Lower lobe of right lung (tissue), 2 donors: Measurements from ENCODE around the gene TYK2. TPM values are rescaled to one million over a fixed set of nuclear protein-coding genes. Genes with fewer than 3 reads are reported as not detected.

ENCODE experiments used
- ATAC-seq, 2 donors: fragments of 200-7000 bp; cut with Tn5 transposase; one replicate each; pipeline ENCODE4 v1.9.1; 2020 to 2022; ENCODE audit warnings: mild to moderate bottlenecking in 2 of 2, moderate library complexity in 2 of 2
- DNase-seq: peaks from one replicate; pipeline ENCODE4 v3.0.0-alpha.2; 2020
- H3K27ac ChIP-seq: fragments of 200-600 bp; one replicate; pipeline ENCODE4 v1.8.0; 2022
- H3K27me3 ChIP-seq: fragments of 200-600 bp; one replicate; pipeline ENCODE4 v1.8.0; 2022; ENCODE audit warnings: low read depth
- H3K36me3 ChIP-seq: fragments of 200-600 bp; one replicate; pipeline ENCODE4 v1.8.0; 2022; ENCODE audit warnings: mild to moderate bottlenecking
- H3K4me1 ChIP-seq: fragments of 200-600 bp; one replicate; pipeline ENCODE4 v1.8.0; 2022
- H3K4me3 ChIP-seq: fragments of 200-600 bp; one replicate; pipeline ENCODE4 v1.8.0; 2022; ENCODE audit warnings: mild to moderate bottlenecking
- H3K9me3 ChIP-seq: fragments of 200-600 bp; one replicate; pipeline ENCODE4 v1.8.0; 2022
- CTCF ChIP-seq: fragments of 200-600 bp; IDR thresholded peaks from one replicate; pipeline ENCODE4 v1.8.0; 2022; ENCODE audit warnings: antibody characterized with exemption, mild to moderate bottlenecking
- intact Hi-C: fragments of 100-400 bp; cut with DNase I; formaldehyde crosslinking; loops from one replicate; pipeline ENCODE4 v1.11.0; 2022
- total RNA-seq: library from RNA; stranded (reverse); fragmentation: NEBNext Ultra II Directional; extraction: Animal tissue kit (Norgen Biotek cat#: 25700); gene quantifications from one replicate; pipeline ENCODE4 v1.2.1, GENCODE V29; 2021
- donor health status: DM: no; HTN: yes; CAD: no; lungs with severe emphysema.

TYK2 gene
- total RNA-seq, 1 donor from 2014 or later, result 164 TPM

GRCh38 chr19:10353793-10354391 is 26.5 kb downstream of the TYK2 start:
- Histone ChIP-seq H3K36me3 (peaks cover 94% of the 10 kb centered on the region), H3K9me3 (no peaks in the 10 kb centered on the region), H3K4me1 (no peaks in the 10 kb centered on the region), H3K27ac (no peak overlapping the region), H3K27me3 (no peaks in the 10 kb centered on the region), H3K4me3 (no peak overlapping the region)
- ATAC-seq (peak; percentile 25 to 51), DNase-seq (no peak)
- no peak for TF ChIP-seq CTCF
- intact Hi-C loops, result no loop called here

GRCh38 chr19:10352764-10353671 is 27.4 kb downstream of the TYK2 start:
- Histone ChIP-seq H3K4me1 (no peaks in the 10 kb centered on the region), H3K27me3 (no peaks in the 10 kb centered on the region), H3K4me3 (no peak overlapping the region), H3K9me3 (no peaks in the 10 kb centered on the region), H3K36me3 (peaks cover 86% of the 10 kb centered on the region), H3K27ac (no peak overlapping the region)
- DNase-seq (no peak), ATAC-seq (peak; percentile 30 to 31)
- no peak for TF ChIP-seq CTCF
- intact Hi-C loops, result no loop called here

- ATAC-seq, result peak; percentile 92 to 93
- no peak for TF ChIP-seq CTCF
- H3K4me3 ChIP-seq, result no peak overlapping the region
- no peaks in the 10 kb centered on the region for H3K27me3 ChIP-seq
- peak overlapping the region; percentile 59 for H3K27ac ChIP-seq
- H3K36me3 ChIP-seq, result peaks cover 22% of the 10 kb centered on the region
- H3K4me1 ChIP-seq, result peaks cover 4% of the 10 kb centered on the region
- intact Hi-C loops, result no loop called here
- DNase-seq, result peak; percentile 84
- no peaks in the 10 kb centered on the region for H3K9me3 ChIP-seq
These were observed 33.9 kb downstream of the TYK2 start for GRCh38 chr19:10346509-10346908.

GRCh38 chr19:10344780-10345179 is 35.6 kb downstream of the TYK2 start:
- no peak for ATAC-seq
- no peak for TF ChIP-seq CTCF
- H3K27me3 ChIP-seq, result no peaks in the 10 kb centered on the region
- no peak overlapping the region for H3K4me3 ChIP-seq
- peaks cover 4% of the 10 kb centered on the region for H3K4me1 ChIP-seq
- no peak for DNase-seq
- no peaks in the 10 kb centered on the region for H3K9me3 ChIP-seq
- peaks cover 5% of the 10 kb centered on the region for H3K36me3 ChIP-seq
- intact Hi-C loops, result no loop called here
- no peak overlapping the region for H3K27ac ChIP-seq

GRCh38 chr19:10343495-10343894 is 36.9 kb downstream of the TYK2 start:
- intact Hi-C loops, result no loop called here
- no peak overlapping the region for H3K4me3 ChIP-seq
- H3K9me3 ChIP-seq, result no peaks in the 10 kb centered on the region
- H3K36me3 ChIP-seq, result no peaks in the 10 kb centered on the region
- H3K27ac ChIP-seq, result no peak overlapping the region
- TF ChIP-seq CTCF, result no peak
- peaks cover 4% of the 10 kb centered on the region for H3K4me1 ChIP-seq
- ATAC-seq (no peak), DNase-seq (no peak)
- no peaks in the 10 kb centered on the region for H3K27me3 ChIP-seq
